Keratinocyte (primary cell): ENCODE results near the gene COMMD3. TPM values are rescaled to one million over a fixed set of nuclear protein-coding genes. Genes with fewer than 3 reads are reported as not detected.

Experiments used
- DNase-seq: peaks from one replicate; pipeline ENCODE4 v3.0.0-alpha.2; 2011; ENCODE audit warnings: low read depth, missing footprints, low spot score
- FAIRE-seq: peaks from 2 replicates; lab custom pipeline; 2011; peaks lifted over from hg19 to GRCh38; lab: Jason Lieb, UNC
- H2AFZ ChIP-seq: 2 replicates; pipeline ENCODE4 v1.6.0; 2012; ENCODE audit warnings: low read length, control low read depth, inconsistent platforms; ENCODE audit not compliant: control insufficient read depth
- H3K27ac ChIP-seq: 2 replicates; pipeline ENCODE4 v1.5.1; 2011; ENCODE audit warnings: low read length; ENCODE audit not compliant: control insufficient read depth, insufficient read depth
- H3K27me3 ChIP-seq: 3 replicates; pipeline ENCODE4 v1.6.0; 2011; ENCODE audit warnings: low read length; ENCODE audit not compliant: control insufficient read depth, insufficient read depth; ENCODE audit errors: extremely low read depth
- H3K36me3 ChIP-seq, 2 experiments: 2 replicates in 1 of 2; 3 replicates in 1 of 2; pipeline ENCODE4 v1.5.1; 2011; ENCODE audit warnings: low read length in 2 of 2, mild to moderate bottlenecking in 1 of 2; ENCODE audit not compliant: control insufficient read depth in 2 of 2, insufficient read depth in 2 of 2; ENCODE audit errors: extremely low read depth in 1 of 2
- H3K4me1 ChIP-seq: 3 replicates; pipeline ENCODE4 v1.5.1; 2011; ENCODE audit warnings: low read length; ENCODE audit not compliant: control insufficient read depth, insufficient read depth; ENCODE audit errors: extremely low read depth
- H3K4me2 ChIP-seq: 3 replicates; pipeline ENCODE4 v1.6.0; 2011; ENCODE audit warnings: low read depth, low read length; ENCODE audit not compliant: control insufficient read depth, insufficient read depth; ENCODE audit errors: extremely low read depth
- H3K4me3 ChIP-seq, 3 experiments: fragments of 200-600 bp in 1 of 3; sonication (generic) in 1 of 3; 2 replicates in 2 of 3; 3 replicates in 1 of 3; pipeline ENCODE4 v1.5.1; 2011 to 2016; ENCODE audit warnings: low read length in 3 of 3, mild to moderate bottlenecking in 3 of 3, control low read depth in 2 of 3, inconsistent platforms in 1 of 3, low read depth in 1 of 3, mixed read lengths in 1 of 3, mixed run types in 1 of 3, moderate library complexity in 1 of 3; ENCODE audit not compliant: control insufficient read depth in 2 of 3, insufficient read depth in 2 of 3; ENCODE audit errors: extremely low read depth in 1 of 3
- H3K79me2 ChIP-seq: 2 replicates; pipeline ENCODE4 v1.6.0; 2012; ENCODE audit warnings: low read length; ENCODE audit not compliant: control insufficient read depth, insufficient read depth
- H3K9ac ChIP-seq: 3 replicates; pipeline ENCODE4 v1.6.0; 2011; ENCODE audit warnings: low read length; ENCODE audit not compliant: control insufficient read depth, insufficient read depth; ENCODE audit errors: extremely low read depth
- H3K9me1 ChIP-seq: 3 replicates; pipeline ENCODE4 v1.6.0; 2011; ENCODE audit warnings: low read length; ENCODE audit not compliant: control insufficient read depth, insufficient read depth; ENCODE audit errors: extremely low read depth
- H3K9me3 ChIP-seq: 2 replicates; pipeline ENCODE4 v1.5.1; 2012; ENCODE audit warnings: low read depth, low read length; ENCODE audit not compliant: control insufficient read depth
- H4K20me1 ChIP-seq: 3 replicates; pipeline ENCODE4 v1.6.0; 2011; ENCODE audit warnings: low read length; ENCODE audit not compliant: control insufficient read depth, insufficient read depth; ENCODE audit errors: extremely low read depth
- CTCF ChIP-seq, 3 experiments: IDR thresholded peaks in 1 of 3; conservative IDR thresholded peaks in 1 of 3; optimal IDR thresholded peaks in 1 of 3; 2 replicates in 2 of 3; 3 replicates in 1 of 3; pipeline versions ENCODE3 to v1.5.1; 2011; ENCODE audit warnings: low read length in 3 of 3, mild to moderate bottlenecking in 3 of 3, moderate library complexity in 2 of 3, control low read depth in 1 of 3, inconsistent platforms in 1 of 3; ENCODE audit not compliant: insufficient read depth in 2 of 3; ENCODE audit errors: extremely low read depth in 1 of 3
- EZH2 ChIP-seq: IDR thresholded peaks from one replicate; pipeline ENCODE4 v1.6.1; 2012; ENCODE audit warnings: inconsistent platforms, mild to moderate bottlenecking, low read length, moderate library complexity
- dilution Hi-C: fragments of 300-500 bp; cut with MboI; formaldehyde crosslinking; loops from one replicate; pipeline ENCODE4 v1.7.0; 2020; ENCODE audit warnings: low sequenced_read_pairs; ENCODE audit not compliant: extremely low pct_ligation_motif_present
- polyA minus RNA-seq, 3 experiments: library from RNA; depleted of rRNA, polyadenylated mRNA; stranded (reverse); fragments of >200 nt; gene quantifications; 1 replicate in 1 of 3; 2 replicates in 1 of 3; 3 replicates in 1 of 3; pipeline ENCODE4 v1.2.3, GENCODE V29; 2011
- polyA plus RNA-seq, 5 experiments: library from polyadenylated mRNA; depleted of rRNA in 3 of 5; stranded (reverse) in 3 of 5; stranded (forward) in 1 of 5; unstranded in 1 of 5; fragments of >200 nt; gene quantifications; 1 replicate in 1 of 5; 2 replicates in 3 of 5; 3 replicates in 1 of 5; pipeline versions ENCODE4 v1.2.1 to v1.2.3, GENCODE V29; 2011 to 2012; ENCODE audit warnings: missing spikeins in 2 of 5, low read depth in 1 of 5, low replicate concordance in 1 of 5

COMMD3 gene
- polyA plus RNA-seq (29.3 to 59.5 TPM (median 39.2 TPM) in 3 replicates), polyA minus RNA-seq (6.5 to 13.3 TPM (median 11.7 TPM) in 3 replicates)
- polyA plus RNA-seq (2011; ENCODE audit: low read depth), result 9.4 TPM
- polyA plus RNA-seq (2011; cell fraction: cytosol; rRNA removed), result 33.7 and 64.5 TPM in 2 replicates
- 26.6 and 42.5 TPM in 2 replicates for polyA plus RNA-seq (2011; cell fraction: nucleus; rRNA removed)
- 37.8 and 53.3 TPM in 2 replicates for polyA plus RNA-seq (2012; ENCODE audit: low replicate concordance)
- polyA minus RNA-seq (2011; cell fraction: cytosol; rRNA and poly(A)+ RNA removed), result 6.9 TPM
- 4.4 and 7.1 TPM in 2 replicates for polyA minus RNA-seq (2011; cell fraction: nucleus; rRNA and poly(A)+ RNA removed)

DNA sequence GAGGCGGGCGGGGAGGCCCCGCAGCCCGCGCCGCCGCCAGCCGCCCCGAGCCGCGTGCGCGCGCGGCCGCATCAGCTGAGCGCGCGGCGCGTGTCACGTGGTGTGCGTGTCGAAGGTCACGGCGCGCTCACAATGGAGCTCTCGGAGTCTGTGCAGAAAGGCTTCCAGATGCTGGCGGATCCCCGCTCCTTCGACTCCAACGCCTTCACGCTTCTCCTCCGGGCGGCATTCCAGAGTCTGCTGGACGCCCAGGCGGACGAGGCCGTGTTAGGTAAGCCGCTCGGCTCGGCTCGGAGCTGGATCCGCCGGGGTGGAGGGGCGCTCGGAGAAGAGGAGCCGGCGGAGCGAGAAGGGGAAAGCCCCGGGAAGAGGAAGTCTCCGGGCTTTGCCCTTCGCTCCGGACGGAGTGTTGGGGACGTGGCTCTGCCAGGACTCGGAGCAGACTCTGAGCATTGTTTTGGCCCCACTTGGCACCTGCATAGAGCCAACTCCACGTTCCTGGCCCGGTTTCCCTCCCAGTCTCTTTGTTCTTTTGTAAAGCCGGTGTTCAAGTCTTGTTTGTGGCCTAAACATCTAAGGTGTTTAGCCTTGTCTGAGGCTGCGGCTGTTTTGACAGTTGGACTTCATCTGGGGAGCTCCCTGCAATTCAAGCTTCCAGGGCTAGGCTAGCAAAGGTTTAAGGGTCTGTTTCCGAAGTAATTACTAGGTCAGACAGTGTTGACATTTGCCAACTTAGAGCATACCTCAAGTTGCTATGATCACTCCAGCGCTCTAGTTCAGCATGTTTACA is at the start of gene COMMD3:
Gene COMMD3 (plus strand): TSS at position 103 of the 790 bp plus-strand sequence. CDS start 30 bp downstream, at position 133.
- dilution Hi-C loops, result no loop called here
- H3K36me3 ChIP-seq, result no peaks in the 10 kb centered on the region
- H2AFZ ChIP-seq, result peak within 1 kb of the TSS; percentile 96
- H3K27me3 ChIP-seq, result no peaks in the 10 kb centered on the region
- H4K20me1 ChIP-seq, result no peaks in the 10 kb centered on the region
- DNase-seq (no peak), FAIRE-seq (peak; percentile 86)
- TF ChIP-seq EZH2 (no peak), CTCF (optimal IDR thresholded peaks at IDR 0.05 in 1 of 3, IDR thresholded peaks at IDR 0.05 in 1 of 3, conservative IDR thresholded peaks at IDR 0.05 in 1 of 3; ENCODE audit: extremely low read depth in 1 of 3, insufficient read depth in 2 of 3, low read length in 3 of 3) (no peak)
- peak within 1 kb of the TSS; percentile 85 to 88 (median 86) for H3K4me3 ChIP-seq
- peaks cover 1% of the 10 kb centered on the region for H3K79me2 ChIP-seq
- H3K9me3 ChIP-seq, result no peaks in the 10 kb centered on the region
- H3K9me1 ChIP-seq, result no peaks in the 10 kb centered on the region
- H3K27ac ChIP-seq, result peak within 1 kb of the TSS; percentile 96
- peak within 1 kb of the TSS; percentile 96 for H3K4me2 ChIP-seq
- peaks cover 7% of the 10 kb centered on the region for H3K4me1 ChIP-seq
- H3K9ac ChIP-seq, result peak within 1 kb of the TSS; percentile 94

GRCh38 chr10:22268503-22268902 is 47.7 kb upstream of the COMMD3 start:
- FAIRE-seq, result no peak

More at GRCh38 chr10:22268503-22268902, 47.7 kb upstream of the COMMD3 start:
- Histone ChIP-seq H3K9me3 (no peaks in the 10 kb centered on the region), H3K4me3 (no peak overlapping the region), H3K36me3 (no peaks in the 10 kb centered on the region), H3K9ac (no peak overlapping the region), H3K4me2 (no peak overlapping the region), H3K27ac (no peak overlapping the region), H2AFZ (no peak overlapping the region), H3K4me1 (no peaks in the 10 kb centered on the region), H3K79me2 (no peaks in the 10 kb centered on the region), H3K9me1 (no peaks in the 10 kb centered on the region), H4K20me1 (no peaks in the 10 kb centered on the region), H3K27me3 (no peaks in the 10 kb centered on the region)
- dilution Hi-C loops, result no loop called here
- no peak for TF ChIP-seq EZH2
- TF ChIP-seq CTCF (optimal IDR thresholded peaks at IDR 0.05 in 1 of 3, IDR thresholded peaks at IDR 0.05 in 1 of 3, conservative IDR thresholded peaks at IDR 0.05 in 1 of 3; ENCODE audit: extremely low read depth in 1 of 3, insufficient read depth in 2 of 3, low read length in 3 of 3), result no peak
- no peak for DNase-seq
